Keratinocyte (primary cell): ENCODE results near the gene EMP2. TPM values are rescaled to one million over a fixed set of nuclear protein-coding genes. Genes with fewer than 3 reads are reported as not detected.
"Not testable (repeated sequence)": the region's sequence is repeated elsewhere in the genome, so short reads cannot be mapped to it uniquely, and the experiment has no call there.

Experiments
- DNase-seq: peaks from one replicate; pipeline ENCODE4 v3.0.0-alpha.2; 2011; ENCODE audit warnings: low read depth, missing footprints, low spot score
- FAIRE-seq: peaks from 2 replicates; lab custom pipeline; 2011; peaks lifted over from hg19 to GRCh38; lab: Jason Lieb, UNC
- H2AFZ ChIP-seq: 2 replicates; pipeline ENCODE4 v1.6.0; 2012; ENCODE audit warnings: low read length, control low read depth, inconsistent platforms; ENCODE audit not compliant: control insufficient read depth
- H3K27ac ChIP-seq: 2 replicates; pipeline ENCODE4 v1.5.1; 2011; ENCODE audit warnings: low read length; ENCODE audit not compliant: control insufficient read depth, insufficient read depth
- H3K27me3 ChIP-seq: 3 replicates; pipeline ENCODE4 v1.6.0; 2011; ENCODE audit warnings: low read length; ENCODE audit not compliant: control insufficient read depth, insufficient read depth; ENCODE audit errors: extremely low read depth
- H3K36me3 ChIP-seq, 2 experiments: 2 replicates in 1 of 2; 3 replicates in 1 of 2; pipeline ENCODE4 v1.5.1; 2011; ENCODE audit warnings: low read length in 2 of 2, mild to moderate bottlenecking in 1 of 2; ENCODE audit not compliant: control insufficient read depth in 2 of 2, insufficient read depth in 2 of 2; ENCODE audit errors: extremely low read depth in 1 of 2
- H3K4me1 ChIP-seq: 3 replicates; pipeline ENCODE4 v1.5.1; 2011; ENCODE audit warnings: low read length; ENCODE audit not compliant: control insufficient read depth, insufficient read depth; ENCODE audit errors: extremely low read depth
- H3K4me2 ChIP-seq: 3 replicates; pipeline ENCODE4 v1.6.0; 2011; ENCODE audit warnings: low read depth, low read length; ENCODE audit not compliant: control insufficient read depth, insufficient read depth; ENCODE audit errors: extremely low read depth
- H3K4me3 ChIP-seq, 3 experiments: fragments of 200-600 bp in 1 of 3; sonication (generic) in 1 of 3; 2 replicates in 2 of 3; 3 replicates in 1 of 3; pipeline ENCODE4 v1.5.1; 2011 to 2016; ENCODE audit warnings: low read length in 3 of 3, mild to moderate bottlenecking in 3 of 3, control low read depth in 2 of 3, inconsistent platforms in 1 of 3, low read depth in 1 of 3, mixed read lengths in 1 of 3, mixed run types in 1 of 3, moderate library complexity in 1 of 3; ENCODE audit not compliant: control insufficient read depth in 2 of 3, insufficient read depth in 2 of 3; ENCODE audit errors: extremely low read depth in 1 of 3
- H3K79me2 ChIP-seq: 2 replicates; pipeline ENCODE4 v1.6.0; 2012; ENCODE audit warnings: low read length; ENCODE audit not compliant: control insufficient read depth, insufficient read depth
- H3K9ac ChIP-seq: 3 replicates; pipeline ENCODE4 v1.6.0; 2011; ENCODE audit warnings: low read length; ENCODE audit not compliant: control insufficient read depth, insufficient read depth; ENCODE audit errors: extremely low read depth
- H3K9me1 ChIP-seq: 3 replicates; pipeline ENCODE4 v1.6.0; 2011; ENCODE audit warnings: low read length; ENCODE audit not compliant: control insufficient read depth, insufficient read depth; ENCODE audit errors: extremely low read depth
- H3K9me3 ChIP-seq: 2 replicates; pipeline ENCODE4 v1.5.1; 2012; ENCODE audit warnings: low read depth, low read length; ENCODE audit not compliant: control insufficient read depth
- H4K20me1 ChIP-seq: 3 replicates; pipeline ENCODE4 v1.6.0; 2011; ENCODE audit warnings: low read length; ENCODE audit not compliant: control insufficient read depth, insufficient read depth; ENCODE audit errors: extremely low read depth
- CTCF ChIP-seq, 3 experiments: IDR thresholded peaks in 1 of 3; conservative IDR thresholded peaks in 1 of 3; optimal IDR thresholded peaks in 1 of 3; 2 replicates in 2 of 3; 3 replicates in 1 of 3; pipeline versions ENCODE3 to v1.5.1; 2011; ENCODE audit warnings: low read length in 3 of 3, mild to moderate bottlenecking in 3 of 3, moderate library complexity in 2 of 3, control low read depth in 1 of 3, inconsistent platforms in 1 of 3; ENCODE audit not compliant: insufficient read depth in 2 of 3; ENCODE audit errors: extremely low read depth in 1 of 3
- EZH2 ChIP-seq: IDR thresholded peaks from one replicate; pipeline ENCODE4 v1.6.1; 2012; ENCODE audit warnings: inconsistent platforms, mild to moderate bottlenecking, low read length, moderate library complexity
- dilution Hi-C: fragments of 300-500 bp; cut with MboI; formaldehyde crosslinking; loops from one replicate; pipeline ENCODE4 v1.7.0; 2020; ENCODE audit warnings: low sequenced_read_pairs; ENCODE audit not compliant: extremely low pct_ligation_motif_present
- polyA plus RNA-seq, 5 experiments: library from polyadenylated mRNA; depleted of rRNA in 3 of 5; stranded (reverse) in 3 of 5; stranded (forward) in 1 of 5; unstranded in 1 of 5; fragments of >200 nt; gene quantifications; 1 replicate in 1 of 5; 2 replicates in 3 of 5; 3 replicates in 1 of 5; pipeline versions ENCODE4 v1.2.1 to v1.2.3, GENCODE V29; 2011 to 2012; ENCODE audit warnings: missing spikeins in 2 of 5, low read depth in 1 of 5, low replicate concordance in 1 of 5

EMP2 gene
- polyA plus RNA-seq, 1 donor (not counting 4 experiments of a cell fraction or from before 2014, with no cell fraction given): 19.1 TPM

DNA sequence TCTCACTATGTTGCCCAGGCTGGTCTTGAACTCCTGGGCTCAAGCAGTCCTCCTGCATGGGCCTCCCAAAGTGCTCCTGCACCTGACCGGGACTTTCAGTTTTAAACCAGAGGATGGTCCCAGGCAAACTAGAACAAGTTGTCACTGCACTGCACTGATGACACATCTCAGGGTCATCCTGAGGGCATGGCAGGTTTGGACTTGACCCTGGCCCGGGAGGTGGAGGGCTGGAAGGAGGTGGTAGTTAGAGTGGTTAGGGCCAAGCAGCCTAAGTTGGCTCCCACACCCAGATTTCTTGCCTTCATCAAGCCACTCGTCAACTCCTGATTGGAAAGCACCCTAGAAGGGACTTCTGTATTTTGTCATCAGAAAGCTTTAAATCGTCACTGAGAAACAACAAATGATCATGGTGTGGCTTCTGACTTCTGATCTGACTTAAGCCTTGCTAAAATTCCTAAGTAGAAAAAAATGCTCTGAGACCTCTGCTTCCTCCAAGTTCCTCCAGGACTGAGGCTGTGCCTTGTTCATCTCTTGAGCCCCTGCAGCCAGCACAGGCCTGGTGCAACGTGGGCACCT lies 43.5 kb downstream of the EMP2 start:
- dilution Hi-C loops: no loop called here
- Histone ChIP-seq H3K9me1 (no peaks in the 10 kb centered on the region), H3K36me3 (peaks cover 0 to 15% of the 10 kb centered on the region in 2 experiments), H3K4me1 (peaks cover 10% of the 10 kb centered on the region), H2AFZ (no peak overlapping the region), H3K27ac (no peak overlapping the region), H4K20me1 (no peaks in the 10 kb centered on the region), H3K4me2 (no peak overlapping the region), H3K9ac (no peak overlapping the region), H3K4me3 (no peak overlapping the region), H3K27me3 (no peaks in the 10 kb centered on the region), H3K9me3 (no peaks in the 10 kb centered on the region), H3K79me2 (no peaks in the 10 kb centered on the region)
- no peak for FAIRE-seq
- TF ChIP-seq EZH2: no peak
- TF ChIP-seq CTCF (optimal IDR thresholded peaks at IDR 0.05 in 1 of 3, IDR thresholded peaks at IDR 0.05 in 1 of 3, conservative IDR thresholded peaks at IDR 0.05 in 1 of 3; ENCODE audit: extremely low read depth in 1 of 3, insufficient read depth in 2 of 3, low read length in 3 of 3): no peak
- DNase-seq: no peak

DNA sequence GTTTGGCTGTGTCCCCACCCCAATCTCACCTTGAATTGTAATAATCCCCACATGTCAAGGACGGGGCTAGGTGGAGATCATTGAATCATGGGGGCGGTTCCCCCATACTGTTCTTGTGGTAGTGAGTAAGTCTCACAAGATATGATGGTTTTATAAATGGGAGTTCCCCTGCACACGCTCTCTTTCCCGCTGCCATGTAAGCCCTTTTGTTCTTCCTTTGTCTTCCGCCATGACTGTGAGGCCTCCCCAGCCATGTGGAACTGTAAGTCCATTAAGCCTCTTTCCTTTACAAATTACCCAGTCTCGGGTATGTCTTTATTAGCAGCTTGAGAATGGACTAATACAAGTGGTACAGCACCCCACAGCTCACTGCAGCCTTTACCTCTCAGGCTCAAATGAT lies 44.1 kb downstream of the EMP2 start:
- H4K20me1 ChIP-seq, H2AFZ ChIP-seq, dilution Hi-C loops, FAIRE-seq, H3K4me2 ChIP-seq, H3K9ac ChIP-seq, H3K27me3 ChIP-seq, H3K4me3 ChIP-seq, H3K9me1 ChIP-seq, DNase-seq, H3K9me3 ChIP-seq, H3K79me2 ChIP-seq, H3K27ac ChIP-seq: not testable (repeated sequence)
- H3K36me3 ChIP-seq: peaks cover 0 to 15% of the 10 kb centered on the region in 2 experiments
- H3K4me1 ChIP-seq: peaks cover 10% of the 10 kb centered on the region

DNA sequence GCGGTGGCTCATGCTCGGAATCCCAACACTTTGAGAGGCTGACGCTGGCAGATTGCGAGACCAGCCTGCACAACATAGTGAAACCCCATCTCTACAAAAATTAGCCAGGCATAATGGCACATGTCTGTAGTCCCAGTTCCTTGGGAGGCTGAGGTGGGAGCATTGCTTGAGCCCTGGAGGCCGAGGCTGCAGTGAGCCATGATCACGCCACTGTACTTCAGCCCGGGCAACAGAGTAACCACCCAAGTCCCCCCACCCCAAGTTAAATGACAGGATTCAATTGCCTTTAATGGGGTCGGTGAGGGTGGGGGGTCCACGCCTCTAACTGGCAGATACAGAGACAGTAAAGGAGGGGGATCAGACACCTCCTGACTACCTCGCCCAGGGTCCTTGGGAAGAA lies 44.9 kb downstream of the EMP2 start:
- H3K4me3 ChIP-seq: no peak overlapping the region
- H3K27ac ChIP-seq: no peak overlapping the region
- no peak overlapping the region for H3K9ac ChIP-seq
- peaks cover 0 to 15% of the 10 kb centered on the region in 2 experiments for H3K36me3 ChIP-seq
- no peaks in the 10 kb centered on the region for H3K9me3 ChIP-seq
- no peaks in the 10 kb centered on the region for H4K20me1 ChIP-seq
- TF ChIP-seq CTCF (optimal IDR thresholded peaks at IDR 0.05 in 1 of 3, IDR thresholded peaks at IDR 0.05 in 1 of 3, conservative IDR thresholded peaks at IDR 0.05 in 1 of 3; ENCODE audit: extremely low read depth in 1 of 3, insufficient read depth in 2 of 3, low read length in 3 of 3) (no peak), EZH2 (no peak)
- FAIRE-seq (no peak), DNase-seq (no peak)
- no peaks in the 10 kb centered on the region for H3K9me1 ChIP-seq
- H3K4me2 ChIP-seq: no peak overlapping the region
- H3K27me3 ChIP-seq: no peaks in the 10 kb centered on the region
- no peak overlapping the region for H2AFZ ChIP-seq
- H3K4me1 ChIP-seq: peaks cover 10% of the 10 kb centered on the region
- no peaks in the 10 kb centered on the region for H3K79me2 ChIP-seq
- dilution Hi-C loops: no loop called here
